GM21360 (cell line): Measurements from ENCODE around the gene CC2D1B.

Experiments used
- ATAC-seq: cut with Tn5 transposase; IDR thresholded peaks from one replicate; pipeline ENCODE4 v1.9.1; 2021; ENCODE audit warnings: mild to moderate bottlenecking, moderate library complexity; ENCODE audit not compliant: unreplicated experiment

The CC2D1B gene

DNA sequence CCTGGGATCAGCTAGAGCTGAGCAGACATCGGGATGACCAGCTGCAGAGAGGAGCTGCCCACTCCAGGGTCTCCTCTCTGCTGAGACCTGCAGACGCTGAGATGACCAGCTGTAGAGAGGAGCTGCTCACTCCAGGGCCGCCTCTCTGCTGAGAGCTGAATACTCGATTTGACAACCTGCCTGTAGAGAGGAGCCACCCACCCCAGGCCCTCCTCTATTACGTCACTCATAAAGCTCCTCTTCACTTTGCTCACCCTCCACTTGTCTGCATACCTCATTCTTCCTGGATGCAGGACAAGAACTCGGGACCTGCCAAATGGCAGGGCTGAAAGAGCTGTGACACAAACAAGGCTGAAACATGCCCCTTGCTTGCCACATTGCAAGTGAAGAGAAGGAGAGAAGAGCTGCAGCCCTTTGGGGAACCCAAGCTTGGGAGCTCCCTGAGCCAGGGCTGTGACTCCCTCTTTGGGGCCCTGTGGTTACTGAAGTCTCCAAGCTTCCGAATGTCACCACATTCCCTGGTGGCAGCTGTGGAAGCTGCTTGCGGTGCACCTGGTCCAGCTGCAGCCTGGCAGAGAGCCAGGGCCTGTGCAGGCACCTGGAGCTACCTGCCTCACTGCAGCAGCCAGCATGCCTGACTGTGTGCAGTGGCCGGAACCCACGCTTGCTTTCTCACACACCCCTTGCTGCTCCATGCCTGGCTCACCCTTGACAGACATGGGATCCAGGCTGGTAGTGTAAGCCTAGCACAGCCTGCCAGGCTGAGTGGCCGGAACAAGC is 59.6 kb downstream of the CC2D1B start:
- no peak for ATAC-seq

DNA sequence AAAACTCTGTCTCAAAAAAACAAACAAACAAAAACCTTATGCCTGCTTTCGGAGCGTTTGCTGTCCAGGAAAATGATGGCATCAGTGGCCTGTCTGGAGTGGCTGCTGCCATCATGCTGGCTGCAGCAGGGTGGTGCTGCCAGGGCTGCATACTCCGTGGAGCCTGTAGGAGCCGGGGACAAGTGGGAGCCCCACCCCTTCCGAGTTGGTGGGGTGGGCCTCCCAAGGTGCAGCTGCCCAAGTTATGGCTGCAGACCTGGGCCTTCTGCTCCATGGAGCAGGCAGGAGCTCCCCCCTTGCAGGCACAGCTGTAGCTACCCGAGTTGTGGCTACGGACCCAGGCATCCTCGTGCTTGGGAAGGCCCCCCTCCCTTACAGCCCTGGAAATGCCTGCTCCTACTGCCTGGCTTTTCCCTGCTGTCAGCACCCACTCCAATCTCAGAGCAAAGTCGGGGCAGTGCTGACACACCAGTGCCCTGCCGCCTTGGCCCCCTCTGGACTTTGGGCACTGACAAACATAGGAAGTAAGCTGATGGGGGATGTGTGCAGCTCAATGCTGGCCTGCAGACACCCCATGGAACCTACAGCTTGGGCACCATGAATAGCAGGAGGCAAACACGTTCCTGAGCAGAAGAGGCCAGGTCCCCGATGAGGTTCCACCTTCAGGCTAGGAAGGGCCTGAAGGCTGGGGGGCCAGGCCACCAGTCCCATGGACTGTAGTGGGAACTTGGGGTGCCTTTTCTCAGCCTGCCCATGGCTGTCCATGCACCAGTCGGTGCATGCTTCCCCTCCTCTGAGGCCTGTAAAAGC is 60.4 kb downstream of the CC2D1B start:
- no peak for ATAC-seq
